RWPE1 (cell line): ENCODE measurements around the gene TSR3.
A peak's percentile ranks its signal among the peaks of the same experiment; 100 is the strongest.

Experiments used
- CTCF ChIA-PET: fragments of 350-600 bp; sonication (Branson Sonifier 250); formaldehyde crosslinking; extraction: SDS; loops from one replicate; lab custom pipeline; 2021; lab: Yijun Ruan, JAX
- POLR2A ChIA-PET: fragments of 400-600 bp; formaldehyde crosslinking; extraction: SDS; loops from one replicate; lab custom pipeline; 2020; ENCODE audit warnings: antibody characterized with exemption; ENCODE audit not compliant: low non-redundant PET; lab: Yijun Ruan, JAX
- DNase-seq: peaks from one replicate; pipeline ENCODE4 v3.0.0; 2012; ENCODE audit warnings: low spot score
- H3K27ac ChIP-seq: fragments of 450-650 bp; 2 replicates; pipeline ENCODE4 v1.5.1; 2017
- TF ChIP-seq, protein P1 (sequence below): fragments of 450-650 bp; conservative IDR thresholded peaks from 2 replicates; pipeline ENCODE4 v1.5.1; 2017; ENCODE audit warnings: low read depth, mild to moderate bottlenecking

The TSR3 gene

GRCh38 chr16:1351582-1352362 is at the start of gene TSR3, which contains the start of gene GNPTG:
TSR3 (minus strand) TSS chr16:1351878; CDS start chr16:1351804, 74 bp downstream.
GNPTG (plus strand) TSS chr16:1351931; CDS start chr16:1351966, 35 bp downstream.
- ChIA-PET POLR2A (no interaction called here), CTCF (no interaction called here)
- H3K27ac ChIP-seq = peak within 1 kb of the TSS; percentile 66
- peak; percentile 71 for DNase-seq
- TF ChIP-seq, protein P1, sequence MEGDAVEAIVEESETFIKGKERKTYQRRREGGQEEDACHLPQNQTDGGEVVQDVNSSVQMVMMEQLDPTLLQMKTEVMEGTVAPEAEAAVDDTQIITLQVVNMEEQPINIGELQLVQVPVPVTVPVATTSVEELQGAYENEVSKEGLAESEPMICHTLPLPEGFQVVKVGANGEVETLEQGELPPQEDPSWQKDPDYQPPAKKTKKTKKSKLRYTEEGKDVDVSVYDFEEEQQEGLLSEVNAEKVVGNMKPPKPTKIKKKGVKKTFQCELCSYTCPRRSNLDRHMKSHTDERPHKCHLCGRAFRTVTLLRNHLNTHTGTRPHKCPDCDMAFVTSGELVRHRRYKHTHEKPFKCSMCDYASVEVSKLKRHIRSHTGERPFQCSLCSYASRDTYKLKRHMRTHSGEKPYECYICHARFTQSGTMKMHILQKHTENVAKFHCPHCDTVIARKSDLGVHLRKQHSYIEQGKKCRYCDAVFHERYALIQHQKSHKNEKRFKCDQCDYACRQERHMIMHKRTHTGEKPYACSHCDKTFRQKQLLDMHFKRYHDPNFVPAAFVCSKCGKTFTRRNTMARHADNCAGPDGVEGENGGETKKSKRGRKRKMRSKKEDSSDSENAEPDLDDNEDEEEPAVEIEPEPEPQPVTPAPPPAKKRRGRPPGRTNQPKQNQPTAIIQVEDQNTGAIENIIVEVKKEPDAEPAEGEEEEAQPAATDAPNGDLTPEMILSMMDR = no peak

GRCh38 chr16:1401061-1401757 is 49.5 kb upstream of the TSR3 start:
- ChIA-PET CTCF (no interaction called here), POLR2A (no interaction called here)
- TF ChIP-seq, protein P1 = no peak
- DNase-seq = no peak
- H3K27ac ChIP-seq = no peak overlapping the region

DNA sequence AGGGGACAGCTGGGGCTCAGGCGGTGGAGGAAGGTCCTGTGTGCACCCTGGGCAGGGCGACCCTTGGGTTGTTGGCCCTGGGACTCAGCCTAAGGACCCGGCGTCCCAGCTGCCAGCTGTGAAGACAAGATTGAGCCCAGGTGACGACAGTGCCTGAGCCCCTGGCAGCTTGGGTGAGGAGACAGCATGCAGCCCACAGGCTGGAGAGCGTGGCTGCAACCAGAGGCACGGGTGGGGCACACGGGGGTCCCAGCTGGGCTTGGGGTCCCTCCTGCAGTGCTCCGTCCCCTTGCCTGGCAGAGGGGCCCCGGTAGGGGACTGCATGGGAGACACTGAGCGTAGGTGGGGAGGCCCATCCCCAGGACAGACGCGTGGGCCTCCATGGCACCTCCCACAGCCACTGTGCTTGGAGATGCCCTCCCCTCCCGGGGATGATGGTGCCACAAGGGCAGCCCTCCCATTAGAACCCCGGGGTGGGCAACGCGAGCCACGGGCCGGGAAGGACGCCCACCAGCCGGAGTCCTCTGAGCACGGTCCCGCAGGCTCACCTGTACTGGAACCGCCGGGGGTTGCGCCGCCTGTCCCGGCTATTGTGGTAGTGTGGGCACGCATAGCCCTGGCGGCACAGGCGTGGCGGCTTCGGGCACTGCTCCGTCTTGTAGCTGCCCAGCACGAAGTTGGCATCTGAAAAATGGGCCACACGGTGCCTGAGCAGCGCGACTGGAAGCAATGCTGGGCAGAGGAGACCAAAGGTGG is 47.3 kb upstream of the TSR3 start:
- POLR2A ChIA-PET = interaction anchor here (0.6 kb wide), 1 partner anchor 19 kb away, joined by 3 read pairs; no protein-coding TSS in a partner anchor
- CTCF ChIA-PET = no interaction called here
- TF ChIP-seq, protein P1 = no peak

DNA sequence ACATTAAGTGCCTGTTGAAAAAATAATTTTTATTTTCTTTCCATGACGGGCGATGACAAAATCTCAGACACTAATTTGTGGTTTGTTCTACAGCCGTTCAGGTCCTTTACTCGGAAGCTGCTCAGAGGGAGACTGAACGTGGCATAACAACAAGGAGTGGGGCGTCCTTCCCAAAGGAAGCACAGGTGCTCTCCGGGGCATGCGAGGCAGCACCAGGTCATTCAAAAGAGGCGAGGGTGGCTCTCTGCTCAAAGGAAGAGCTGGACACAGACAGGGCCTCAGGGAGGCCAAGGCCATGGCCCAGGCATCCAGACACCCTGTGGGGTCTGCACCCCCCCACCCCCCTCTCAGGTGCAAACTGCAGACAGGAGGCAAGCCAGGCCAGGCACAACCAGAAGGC is 46.7 kb upstream of the TSR3 start:
- ChIA-PET CTCF (no interaction called here), POLR2A (interaction anchor here (0.6 kb wide), 1 partner anchor 18 kb away, joined by 3 read pairs; no protein-coding TSS in a partner anchor)
- TF ChIP-seq, protein P1 = no peak
- no peak overlapping the region for H3K27ac ChIP-seq
- no peak for DNase-seq

More for the DNA sequence above, 47.3 kb upstream of the TSR3 start:
- no peak for DNase-seq
- no peak overlapping the region for H3K27ac ChIP-seq

- TF ChIP-seq, protein P1 = no peak
- CTCF ChIA-PET = no interaction called here
- no peak for DNase-seq
- no peak overlapping the region for H3K27ac ChIP-seq
- POLR2A ChIA-PET = no interaction called here
Measured at GRCh38 chr16:1397779-1398178, 46.1 kb upstream of the TSR3 start.
